Muscle of leg (tissue), 11 donors: ENCODE data around the gene CDK14. TPM values are rescaled to one million over a fixed set of nuclear protein-coding genes. Genes with fewer than 3 reads are reported as not detected.
"Not testable (repeated sequence)": the region's sequence is repeated elsewhere in the genome, so short reads cannot be mapped to it uniquely, and the experiment has no call there.

Experiments
- DNase-seq: peaks from one replicate; pipeline ENCODE4 v3.0.0; 2013
- H3K27ac ChIP-seq: one replicate; pipeline ENCODE4 v1.5.1; 2013; ENCODE audit warnings: mild to moderate bottlenecking, low read length, control low read depth
- H3K27me3 ChIP-seq: one replicate; pipeline ENCODE4 v1.6.1; 2013; ENCODE audit warnings: low read length; ENCODE audit not compliant: control insufficient read depth, insufficient read depth
- H3K36me3 ChIP-seq: one replicate; pipeline ENCODE4 v1.6.1; 2013; ENCODE audit warnings: low read length; ENCODE audit not compliant: control insufficient read depth, insufficient read depth
- H3K4me1 ChIP-seq: one replicate; pipeline ENCODE4 v1.6.1; 2013; ENCODE audit warnings: low read length; ENCODE audit not compliant: control insufficient read depth, insufficient read depth
- H3K4me3 ChIP-seq: one replicate; pipeline ENCODE4 v1.5.1; 2013; ENCODE audit warnings: low read length, control low read depth
- H3K9me3 ChIP-seq: replicated peaks from 2 replicates; pipeline ENCODE4 v1.6.1; 2013; ENCODE audit warnings: low read depth, low read length; ENCODE audit not compliant: control insufficient read depth
- WGBS: methylation state at CpG from one replicate; pipeline ENCODE4 v1.1.5; 2013; ENCODE audit warnings: missing lambda C conversion rate; ENCODE audit not compliant: insufficient coverage; 5-methylcytosine and 5-hydroxymethylcytosine counted together
- polyA plus RNA-seq, 8 donors: library from polyadenylated mRNA; unstranded; fragments of 120-200 nt; gene quantifications; one replicate each; pipeline versions ENCODE4 v1.2.1 to v1.2.3, GENCODE V29; 2013; ENCODE audit warnings: inconsistent platforms in 1 of 8, low replicate concordance in 1 of 8; ENCODE audit not compliant: insufficient read length in 8 of 8, insufficient read depth in 1 of 8
- total RNA-seq: library from RNA; stranded (reverse); fragments of 120-200 nt; gene quantifications from one replicate; pipeline ENCODE4 v1.2.4, GENCODE V29; 2013

The CDK14 gene
- total and polyA plus RNA-seq, 9 donors, result 14.9 to 36.7 (median 21.3) TPM

GRCh38 chr7:90769566-90769965 lies 173.4 kb downstream of the CDK14 start:
- H3K4me3 ChIP-seq, DNase-seq, H3K27ac ChIP-seq, H3K9me3 ChIP-seq, H3K4me1 ChIP-seq, H3K36me3 ChIP-seq, H3K27me3 ChIP-seq: not testable (repeated sequence)
- 92% methylated on average over 2 of the region's 5 CpGs for WGBS

GRCh38 chr7:90771281-90771680 lies 175.2 kb downstream of the CDK14 start:
- peaks cover 5% of the 10 kb centered on the region for H3K9me3 ChIP-seq

GRCh38 chr7:90772410-90772809 lies 176.3 kb downstream of the CDK14 start:
- 74% methylated on average over 3 of the region's 6 CpGs for WGBS
- Histone ChIP-seq H3K27ac (no peak overlapping the region), H3K9me3 (peaks cover 5% of the 10 kb centered on the region), H3K4me1 (peaks cover 3% of the 10 kb centered on the region), H3K36me3 (no peaks in the 10 kb centered on the region), H3K4me3 (no peak overlapping the region), H3K27me3 (no peaks in the 10 kb centered on the region)
- no peak for DNase-seq

More at GRCh38 chr7:90771281-90771680, 175.2 kb downstream of the CDK14 start:
- H3K27ac ChIP-seq, result no peak overlapping the region
- peaks cover 9% of the 10 kb centered on the region for H3K4me1 ChIP-seq
- no peaks in the 10 kb centered on the region for H3K27me3 ChIP-seq
- H3K4me3 ChIP-seq, result no peak overlapping the region
- H3K36me3 ChIP-seq, result no peaks in the 10 kb centered on the region
- 100% methylated on average over 1 of the region's 2 CpGs for WGBS
- DNase-seq, result no peak

DNA sequence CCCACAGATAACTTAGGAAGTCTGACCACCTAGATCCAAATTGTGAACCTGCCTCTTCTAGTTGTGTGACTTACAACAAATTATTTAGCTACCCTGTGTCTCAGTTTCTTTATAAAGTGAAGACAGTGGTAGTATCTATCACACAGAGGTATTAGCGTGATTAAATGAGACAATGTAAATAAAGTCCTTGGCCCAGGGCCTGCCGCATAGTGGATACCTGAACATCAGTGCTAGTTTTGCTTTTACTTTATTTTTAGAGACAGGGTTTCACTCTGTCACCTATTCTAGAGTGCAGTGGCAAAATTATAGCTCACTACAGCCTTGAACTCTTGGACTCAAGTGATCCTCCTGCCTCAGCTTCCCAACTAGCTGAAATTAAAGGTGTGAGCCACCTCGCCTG lies 177.1 kb downstream of the CDK14 start:
- Histone ChIP-seq H3K4me1 (peaks cover 7% of the 10 kb centered on the region), H3K9me3 (peaks cover 5% of the 10 kb centered on the region), H3K27me3 (no peaks in the 10 kb centered on the region), H3K4me3 (no peak overlapping the region), H3K36me3 (no peaks in the 10 kb centered on the region), H3K27ac (no peak overlapping the region)
- DNase-seq, result no peak
- no CpG with 5 or more reads among the region's 3 CpGs for WGBS

DNA sequence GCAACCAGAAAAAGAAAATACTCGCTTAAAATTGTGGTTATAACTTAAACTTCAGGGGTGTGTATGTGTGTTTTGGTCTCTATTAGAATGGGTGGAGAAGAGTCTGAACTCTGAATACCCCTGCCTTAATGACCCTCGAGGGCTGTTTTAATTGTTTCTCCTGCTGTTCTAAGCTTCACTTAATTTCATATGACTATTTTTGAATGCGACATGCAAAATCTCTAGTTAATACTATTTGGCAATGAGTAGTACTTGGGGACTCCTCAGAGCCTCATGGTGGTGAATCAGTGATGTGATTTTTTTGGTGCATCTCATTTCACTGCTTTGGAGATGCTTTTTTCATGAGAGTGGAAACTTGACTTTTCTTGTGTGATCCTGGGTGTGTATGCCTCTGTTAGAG lies 178.6 kb downstream of the CDK14 start:
- WGBS, result no CpG with 5 or more reads among the region's 3 CpGs

DNA sequence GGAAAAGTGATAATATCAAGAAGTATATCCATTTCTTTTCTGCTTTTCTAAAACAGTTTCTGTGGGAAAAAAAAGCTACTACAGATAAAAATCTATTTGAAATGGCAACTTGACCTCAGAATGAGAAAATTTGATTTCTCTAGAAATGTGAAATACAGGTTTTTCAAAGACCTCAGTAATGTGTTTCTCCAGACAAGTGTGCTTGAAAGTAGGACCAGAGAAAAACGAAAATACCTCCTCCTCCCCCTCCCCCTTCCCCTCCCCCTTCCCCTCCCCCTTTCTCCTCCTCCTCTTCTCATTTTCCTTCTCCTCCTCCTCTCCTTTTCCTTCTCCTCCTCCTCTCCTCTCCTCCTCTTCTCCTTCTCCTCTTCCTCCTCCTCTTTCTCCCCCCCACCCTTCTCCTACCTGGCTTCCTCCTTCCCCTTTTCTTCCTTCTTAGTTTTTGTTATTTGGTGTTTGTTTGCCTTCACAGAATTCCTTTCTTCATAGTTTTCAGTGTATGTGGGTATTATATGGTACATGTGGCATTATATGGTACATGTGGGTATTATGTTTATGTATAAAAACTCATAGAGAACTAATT lies 179.4 kb downstream of the CDK14 start:
- H3K4me1 ChIP-seq, result peaks cover 9% of the 10 kb centered on the region
- no peak for DNase-seq
- peaks cover 5% of the 10 kb centered on the region for H3K9me3 ChIP-seq
- H3K27me3 ChIP-seq, result no peaks in the 10 kb centered on the region
- no peak overlapping the region for H3K27ac ChIP-seq
- no CpG with 5 or more reads among the region's 1 CpG for WGBS
- no peaks in the 10 kb centered on the region for H3K36me3 ChIP-seq
- no peak overlapping the region for H3K4me3 ChIP-seq

More for the DNA sequence above, 178.6 kb downstream of the CDK14 start:
- DNase-seq, result peak; percentile 36
- Histone ChIP-seq H3K4me3 (no peak overlapping the region), H3K4me1 (peaks cover 9% of the 10 kb centered on the region), H3K27me3 (no peaks in the 10 kb centered on the region), H3K9me3 (peaks cover 5% of the 10 kb centered on the region), H3K27ac (no peak overlapping the region), H3K36me3 (no peaks in the 10 kb centered on the region)

- Histone ChIP-seq H3K4me1 (peaks cover 9% of the 10 kb centered on the region), H3K27me3 (no peaks in the 10 kb centered on the region), H3K9me3 (no peaks in the 10 kb centered on the region), H3K27ac (no peak overlapping the region), H3K4me3 (no peak overlapping the region), H3K36me3 (no peaks in the 10 kb centered on the region)
- no peak for DNase-seq
- 75% methylated on average over 1 of the region's 2 CpGs for WGBS
These were observed 180.9 kb downstream of the CDK14 start for GRCh38 chr7:90777041-90777440.

DNA sequence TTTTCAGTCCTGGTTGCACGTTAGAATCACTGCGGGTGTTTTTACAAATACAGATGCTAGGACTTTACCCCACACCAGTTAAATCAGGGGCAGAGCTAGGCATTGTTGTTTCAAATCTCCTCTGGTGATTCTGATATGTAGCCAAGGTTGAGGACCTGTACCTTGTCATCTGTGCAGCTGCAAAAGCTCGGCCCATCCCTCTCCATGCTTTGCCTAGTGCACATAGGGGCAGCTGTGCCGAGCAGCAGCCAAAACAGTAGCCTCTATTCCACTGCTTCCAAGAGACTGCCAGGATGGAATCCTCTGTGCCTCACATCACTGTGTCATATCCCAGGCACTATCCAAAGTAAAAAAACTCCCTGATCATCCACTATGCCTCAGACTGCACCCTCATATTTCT lies 181.3 kb downstream of the CDK14 start:
- WGBS, result 12% methylated on average over 2 of the region's 4 CpGs
- Histone ChIP-seq H3K27ac (peak overlapping the region; percentile 49), H3K9me3 (peaks cover 2% of the 10 kb centered on the region), H3K4me3 (no peak overlapping the region), H3K27me3 (no peaks in the 10 kb centered on the region), H3K36me3 (no peaks in the 10 kb centered on the region), H3K4me1 (peaks cover 9% of the 10 kb centered on the region)
- peak; percentile 70 for DNase-seq

DNA sequence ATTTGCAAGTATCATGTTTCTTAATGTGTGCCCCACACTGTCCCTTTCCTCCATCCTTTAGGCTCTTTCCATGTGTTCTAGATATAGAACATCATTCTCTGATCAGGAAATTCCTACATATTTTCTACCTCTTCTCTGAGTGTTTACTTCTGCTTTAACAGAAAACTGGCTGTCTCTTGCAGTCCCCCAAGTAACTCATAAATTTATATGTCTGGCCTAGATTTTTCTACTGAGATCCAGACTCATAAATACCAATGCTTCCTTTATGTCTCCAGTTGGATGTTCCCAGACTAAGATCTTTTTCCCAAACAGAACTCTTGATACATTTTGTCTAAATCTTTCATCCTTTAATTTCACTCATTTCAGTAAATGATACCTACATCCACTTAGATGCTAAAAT lies 181.8 kb downstream of the CDK14 start:
- Histone ChIP-seq H3K27ac (peak overlapping the region; percentile 49), H3K9me3 (peaks cover 5% of the 10 kb centered on the region)

GRCh38 chr7:90788052-90788451 lies 191.9 kb downstream of the CDK14 start:
- peaks cover 2% of the 10 kb centered on the region for H3K36me3 ChIP-seq
- whole genome bisulfite sequencing, result no CpG with 5 or more reads among the region's 4 CpGs
- DNase-seq, result peak; percentile 95
- H3K27ac ChIP-seq, result peak overlapping the region; percentile 79
- peaks cover 3% of the 10 kb centered on the region for H3K4me1 ChIP-seq
- no peak overlapping the region for H3K4me3 ChIP-seq
- H3K9me3 ChIP-seq, result peaks cover 8% of the 10 kb centered on the region
- no peaks in the 10 kb centered on the region for H3K27me3 ChIP-seq

More for the DNA sequence above, 181.8 kb downstream of the CDK14 start:
- H3K4me1 ChIP-seq, result peaks cover 9% of the 10 kb centered on the region
- no peaks in the 10 kb centered on the region for H3K27me3 ChIP-seq
- H3K36me3 ChIP-seq, result no peaks in the 10 kb centered on the region
- H3K4me3 ChIP-seq, result no peak overlapping the region
- DNase-seq, result peak; percentile 79
